IMR-90 (cell line): ENCODE data around the gene ARHGEF17. TPM values are rescaled to one million over a fixed set of nuclear protein-coding genes. Genes with fewer than 3 reads are reported as not detected.

Experiments used
- ATAC-seq: fragments of 200-7000 bp; cut with Tn5 transposase; 2 replicates; pipeline ENCODE4 v1.9.1; 2020; ENCODE audit warnings: low read depth, mild to moderate bottlenecking, moderate library complexity
- BruUV-seq: library from RNA; stranded (reverse); fragments of 400-500 nt; replicated peaks from 2 replicates; lab custom pipeline; 2021; lab: Mats Ljungman, UMichigan
- CTCF ChIA-PET: fragments of 300-600 bp; formaldehyde crosslinking; extraction: SDS; loops from one replicate; lab custom pipeline; 2021; ENCODE audit warnings: antibody characterized with exemption; lab: Yijun Ruan, JAX
- POLR2A ChIA-PET: fragments of 300-600 bp; sonication (Branson Sonifier 250); formaldehyde crosslinking; loops from one replicate; lab custom pipeline; 2022; ENCODE audit warnings: antibody characterized with exemption; ENCODE audit not compliant: unreplicated experiment; lab: Charles Lee
- DNase-seq: peaks from one replicate; pipeline ENCODE4 v3.0.0; 2013
- H2AFZ ChIP-seq: replicated peaks from 2 replicates; pipeline ENCODE3; 2013; ENCODE audit warnings: low read length, mild to moderate bottlenecking; ENCODE audit not compliant: poor library complexity
- H2AK5ac ChIP-seq: 2 replicates; pipeline ENCODE4 v1.6.1; 2013; ENCODE audit warnings: low read depth, low read length, inconsistent platforms
- H2AK9ac ChIP-seq: replicated peaks from 2 replicates; pipeline ENCODE3; 2013; ENCODE audit warnings: mild to moderate bottlenecking, low read depth, low read length, moderate library complexity; ENCODE audit not compliant: poor library complexity
- H2BK120ac ChIP-seq: 2 replicates; pipeline ENCODE4 v1.6.1; 2013; ENCODE audit warnings: low read depth, low read length, inconsistent platforms
- H2BK15ac ChIP-seq: 3 replicates; pipeline ENCODE4 v1.6.1; 2013; ENCODE audit warnings: low read depth, low read length, inconsistent platforms
- H2BK20ac ChIP-seq: 2 replicates; pipeline ENCODE4 v1.6.1; 2013; ENCODE audit warnings: low read depth, mild to moderate bottlenecking, inconsistent platforms, low read length, moderate library complexity
- H2BK5ac ChIP-seq: 2 replicates; pipeline ENCODE4 v1.6.1; 2013; ENCODE audit warnings: mild to moderate bottlenecking, low read depth, low read length, inconsistent platforms; ENCODE audit not compliant: poor library complexity, severe bottlenecking
- H3K14ac ChIP-seq: replicated peaks from 2 replicates; pipeline ENCODE4 v1.6.1; 2013; ENCODE audit warnings: low read depth, low read length, inconsistent platforms
- H3K18ac ChIP-seq: 2 replicates; pipeline ENCODE4 v1.6.1; 2013; ENCODE audit warnings: low read depth, low read length, control low read depth
- H3K23ac ChIP-seq: 2 replicates; pipeline ENCODE4 v1.6.1; 2013; ENCODE audit warnings: low read depth, low read length, inconsistent platforms
- H3K27ac ChIP-seq: 2 replicates; pipeline ENCODE4 v1.5.1; 2013; ENCODE audit warnings: mild to moderate bottlenecking, control low read depth, low read length; ENCODE audit not compliant: insufficient read depth
- H3K27me3 ChIP-seq: 2 replicates; pipeline ENCODE4 v1.6.1; 2013; ENCODE audit warnings: low read length; ENCODE audit not compliant: control insufficient read depth, insufficient read depth
- H3K36me3 ChIP-seq: 2 replicates; pipeline ENCODE4 v1.6.1; 2013; ENCODE audit warnings: low read length, mixed read lengths; ENCODE audit not compliant: control insufficient read depth, insufficient read depth
- H3K4ac ChIP-seq: 2 replicates; pipeline ENCODE4 v1.6.1; 2013; ENCODE audit warnings: low read depth, low read length, inconsistent platforms
- H3K4me1 ChIP-seq: 2 replicates; pipeline ENCODE4 v1.6.1; 2013; ENCODE audit warnings: low read length, mixed read lengths; ENCODE audit not compliant: control insufficient read depth, insufficient read depth
- H3K4me2 ChIP-seq: 2 replicates; pipeline ENCODE4 v1.6.1; 2013; ENCODE audit warnings: low read depth, mild to moderate bottlenecking, control low read depth, low read length, moderate library complexity
- H3K4me3 ChIP-seq: 2 replicates; pipeline ENCODE4 v1.5.1; 2013; ENCODE audit warnings: low read depth, mild to moderate bottlenecking, control low read depth, low read length, moderate library complexity; ENCODE audit not compliant: insufficient read depth
- H3K56ac ChIP-seq: 2 replicates; pipeline ENCODE4 v1.6.1; 2013; ENCODE audit warnings: low read length, inconsistent platforms; ENCODE audit not compliant: insufficient read depth; ENCODE audit errors: extremely low read depth
- H3K79me1 ChIP-seq, 2 experiments: 2 replicates each; pipeline ENCODE4 v1.6.1; 2013; ENCODE audit warnings: low read length in 2 of 2, inconsistent platforms in 1 of 2, low read depth in 1 of 2
- H3K9ac ChIP-seq: 2 replicates; pipeline ENCODE4 v1.6.1; 2013; ENCODE audit warnings: low read depth, low read length, control low read depth
- H3K9me1 ChIP-seq: 2 replicates; pipeline ENCODE4 v1.6.1; 2013; ENCODE audit warnings: low read length, inconsistent platforms; ENCODE audit not compliant: insufficient read depth
- H3K9me3 ChIP-seq: 2 replicates; pipeline ENCODE4 v1.6.1; 2013; ENCODE audit warnings: low read length; ENCODE audit not compliant: control insufficient read depth, insufficient read depth
- H4K20me1 ChIP-seq: 2 replicates; pipeline ENCODE4 v1.6.1; 2013; ENCODE audit warnings: low read length, inconsistent platforms; ENCODE audit not compliant: insufficient read depth
- H4K5ac ChIP-seq: 2 replicates; pipeline ENCODE4 v1.6.1; 2013; ENCODE audit warnings: mild to moderate bottlenecking, low read depth, low read length, control low read depth
- H4K8ac ChIP-seq, 2 experiments: 2 replicates each; pipeline ENCODE4 v1.6.1; 2013; ENCODE audit warnings: low read depth in 2 of 2, low read length in 2 of 2, control low read depth in 1 of 2, inconsistent platforms in 1 of 2
- H4K91ac ChIP-seq: 2 replicates; pipeline ENCODE4 v1.6.1; 2013; ENCODE audit warnings: low read depth, low read length, inconsistent platforms; ENCODE audit not compliant: insufficient read depth
- BHLHE40 ChIP-seq: fragments of 150-350 bp; IDR thresholded peaks from 2 replicates; pipeline ENCODE4 v1.6.1; 2016; ENCODE audit warnings: mild to moderate bottlenecking, low read depth, low read length
- CTCF ChIP-seq: conservative IDR thresholded peaks from 2 replicates; pipeline ENCODE4 v1.5.1; 2012; ENCODE audit warnings: mild to moderate bottlenecking, low read depth, low read length, improper control_type of control experiment
- MAZ ChIP-seq: IDR thresholded peaks from 2 replicates; pipeline ENCODE4 v1.6.1; 2012; ENCODE audit warnings: low read depth, mild to moderate bottlenecking, low read length, improper control_type of control experiment, moderate library complexity, borderline replicate concordance
- MXI1 ChIP-seq: IDR thresholded peaks from 2 replicates; pipeline ENCODE4 v1.6.1; 2012; ENCODE audit warnings: low read depth, mild to moderate bottlenecking, low read length, moderate library complexity, borderline replicate concordance
- RAD21 ChIP-seq: IDR thresholded peaks from 2 replicates; pipeline ENCODE4 v1.6.1; 2012; ENCODE audit warnings: low read length, improper control_type of control experiment
- SMC3 ChIP-seq: fragments of 150-350 bp; IDR thresholded peaks from 2 replicates; pipeline ENCODE4 v1.6.1; 2016; ENCODE audit warnings: low read depth, mild to moderate bottlenecking, antibody characterized with exemption, low read length, moderate library complexity
- USF2 ChIP-seq: fragments of 150-350 bp; IDR thresholded peaks from 2 replicates; pipeline ENCODE4 v1.6.1; 2017; ENCODE audit warnings: mild to moderate bottlenecking, antibody characterized with exemption, low read length, low read depth
- WGBS, 2 experiments: methylation state at CpG; one replicate each; pipeline versions ENCODE4 v1.1.5 to v1.1.7; 2013; ENCODE audit warnings: missing lambda C conversion rate in 2 of 2; ENCODE audit not compliant: insufficient read length in 1 of 2; ENCODE audit errors: extremely low coverage in 2 of 2; 5-methylcytosine and 5-hydroxymethylcytosine counted together
- dilution Hi-C: fragments of 300-500 bp; cut with HindIII; formaldehyde crosslinking; loops from one replicate; pipeline ENCODE4 v1.14.3; 2018; ENCODE audit warnings: low sequenced_read_pairs; ENCODE audit not compliant: unreplicated experiment
- in situ Hi-C: fragments of 300-500 bp; cut with MboI; formaldehyde crosslinking; loops from 3 replicates; pipeline ENCODE4 v1.14.3; 2019; ENCODE audit warnings: low sequenced_read_pairs, inconsistent platforms, mixed read lengths
- intact Hi-C: fragments of 100-400 bp; cut with micrococcal nuclease; formaldehyde crosslinking; loops from 2 replicates; pipeline ENCODE4 v1.10.0; 2022
- polyA plus RNA-seq, 3 experiments: library from polyadenylated mRNA; depleted of rRNA; stranded (reverse); fragments of >200 nt; gene quantifications; 2 replicates each; pipeline ENCODE4 v1.2.3, GENCODE V29; 2012; ENCODE audit warnings: low replicate concordance in 1 of 3
- total RNA-seq: library from RNA; depleted of rRNA; stranded (reverse); fragments of >200 nt; gene quantifications from 2 replicates; pipeline ENCODE4 v1.2.3, GENCODE V29; 2012

The ARHGEF17 gene
- total and polyA plus RNA-seq, 2 of the 4 experiments (the other 2 are of a cell fraction), result 21.7 to 97.7 TPM

- H3K23ac ChIP-seq, result no peak overlapping the region
- ATAC-seq, result peak; percentile 95
- in situ Hi-C loops, result no loop called here
Measured at GRCh38 chr11:73393479-73394415, 85.7 kb downstream of the ARHGEF17 start.

More at GRCh38 chr11:73393479-73394415, 85.7 kb downstream of the ARHGEF17 start:
- H3K27me3 ChIP-seq, result no peaks in the 10 kb centered on the region
- no peaks in the 10 kb centered on the region for H3K9me3 ChIP-seq
- H3K4me3 ChIP-seq, result no peak overlapping the region
- H3K18ac ChIP-seq, result no peak overlapping the region
- H4K8ac ChIP-seq, result no peak overlapping the region
- H3K4me1 ChIP-seq, result no peaks in the 10 kb centered on the region
- no peak overlapping the region for H2BK5ac ChIP-seq
- H4K5ac ChIP-seq, result no peak overlapping the region
- dilution Hi-C loops (no loop called here), intact Hi-C loops (loop anchor here (1.0 kb wide), 3 partner anchors 42 to 98 kb away; no protein-coding TSS in a partner anchor)
- BruUV-seq, result no TSS peak
- H3K9me1 ChIP-seq, result no peaks in the 10 kb centered on the region
- POLR2A ChIA-PET, result interaction anchor here (0.6 kb wide), 1 partner anchor 86 kb away, joined by 9 read pairs; no protein-coding TSS in a partner anchor
- no peak overlapping the region for H3K4me2 ChIP-seq
- H3K9ac ChIP-seq, result no peak overlapping the region
- no peak overlapping the region for H4K91ac ChIP-seq
- no peak overlapping the region for H3K14ac ChIP-seq
- H3K27ac ChIP-seq, result no peak overlapping the region
- no peak overlapping the region for H3K4ac ChIP-seq
- no peak overlapping the region for H2AFZ ChIP-seq
- H3K79me1 ChIP-seq, result peaks cover 0 to 10% of the 10 kb centered on the region in 2 experiments; a peak in 2 of 4 replicates
- no peak overlapping the region for H2BK15ac ChIP-seq
- no peak overlapping the region for H3K56ac ChIP-seq
- H2BK120ac ChIP-seq, result no peak overlapping the region
- H2AK9ac ChIP-seq, result peak overlapping the region; percentile 47
- CTCF ChIA-PET, result interaction anchor here (0.6 to 2.9 kb wide), 5 partner anchors 17 to 352 kb away, joined by 3 to 16 read pairs (median 5); partner anchors contain the start of gene RELT
- TF ChIP-seq CTCF (peak; percentile 81), RAD21 (peak; percentile 82), USF2 (no peak), BHLHE40 (no peak), SMC3 (peak; percentile 73), MXI1 (peak; percentile 65; the same call in 1 of the 2 replicates), MAZ (peak; percentile 26; the same call in 1 of the 2 replicates)
- no peak overlapping the region for H2AK5ac ChIP-seq
- H4K20me1 ChIP-seq, result peaks cover 8% of the 10 kb centered on the region
- DNase-seq, result peak; percentile 82
- peaks cover 4% of the 10 kb centered on the region; the same call in 1 of the 2 replicates for H3K36me3 ChIP-seq
- WGBS, 2 experiments, result 86% methylated on average over 7 of the region's 16 CpGs; no CpG with 5 or more reads in 1 of the 2 experiments
- no peak overlapping the region for H2BK20ac ChIP-seq
